NCI-H2227 treated with DMSO at 0.1 percent for 48 hours (cell line): ENCODE data around the gene VPS37C.
"Not testable (repeated sequence)": the region's sequence is repeated elsewhere in the genome, so short reads cannot be mapped to it uniquely, and the experiment has no call there.

Experiments
- DNase-seq: peaks from one replicate; lab custom pipeline; 2025; lab: John Stamatoyannopoulos, UW

Gene VPS37C

DNA sequence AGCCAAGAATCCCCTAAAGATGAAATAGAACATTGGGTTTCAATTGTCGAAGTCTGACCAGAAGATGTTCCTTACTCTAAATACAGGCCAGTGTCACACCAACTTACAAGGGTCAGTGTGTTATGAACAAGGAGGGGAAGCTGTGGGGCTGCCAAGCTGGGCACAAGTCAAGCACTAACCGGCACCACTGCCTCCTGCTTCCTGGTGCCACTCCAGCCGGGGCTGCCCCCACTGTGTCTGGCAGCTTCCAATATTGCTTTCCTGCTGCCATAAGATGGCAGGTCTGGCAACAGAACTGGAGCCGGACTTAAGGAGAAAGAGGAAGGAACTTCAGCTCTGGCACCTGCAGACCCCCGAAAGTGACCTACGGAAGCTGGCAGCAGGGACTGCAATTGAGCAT is 13.7 kb upstream of the VPS37C start:
- no peak for DNase-seq

- no peak for DNase-seq
These were observed 13.0 kb upstream of the VPS37C start for GRCh38 chr11:61174273-61174672.

DNA sequence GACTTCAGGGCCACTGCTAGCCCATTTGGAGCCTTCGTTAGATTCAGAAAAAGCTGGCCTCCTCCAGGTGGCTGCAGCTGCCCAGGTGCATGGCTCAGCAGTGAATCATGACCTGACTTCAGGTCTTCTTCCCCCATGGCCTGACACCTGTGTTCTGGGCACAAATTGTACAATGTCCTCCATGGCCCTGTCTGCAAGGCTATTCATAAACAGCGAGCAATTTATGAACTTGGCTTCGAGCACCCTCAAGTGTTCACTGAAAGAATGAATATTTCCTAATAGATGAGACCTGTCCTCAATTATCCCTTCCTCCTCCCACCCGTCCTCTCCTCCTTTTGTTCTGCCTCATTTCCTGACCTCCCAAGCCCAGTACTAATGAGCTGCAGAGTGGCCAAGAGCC is 12.2 kb upstream of the VPS37C start:
- DNase-seq, result no peak

- no peak for DNase-seq
These were observed 11.7 kb upstream of the VPS37C start for GRCh38 chr11:61172888-61173287.

- DNase-seq, result no peak
These were observed 11.1 kb upstream of the VPS37C start for GRCh38 chr11:61172356-61172755.

GRCh38 chr11:61171907-61172306 is 10.7 kb upstream of the VPS37C start:
- no peak for DNase-seq

- no peak for DNase-seq
These were observed 9.3 kb upstream of the VPS37C start for GRCh38 chr11:61170566-61170965.

- no peak for DNase-seq
These were observed 7.6 kb upstream of the VPS37C start for GRCh38 chr11:61168800-61169199.

- no peak for DNase-seq
These were observed 6.9 kb upstream of the VPS37C start for GRCh38 chr11:61168042-61168688.

DNA sequence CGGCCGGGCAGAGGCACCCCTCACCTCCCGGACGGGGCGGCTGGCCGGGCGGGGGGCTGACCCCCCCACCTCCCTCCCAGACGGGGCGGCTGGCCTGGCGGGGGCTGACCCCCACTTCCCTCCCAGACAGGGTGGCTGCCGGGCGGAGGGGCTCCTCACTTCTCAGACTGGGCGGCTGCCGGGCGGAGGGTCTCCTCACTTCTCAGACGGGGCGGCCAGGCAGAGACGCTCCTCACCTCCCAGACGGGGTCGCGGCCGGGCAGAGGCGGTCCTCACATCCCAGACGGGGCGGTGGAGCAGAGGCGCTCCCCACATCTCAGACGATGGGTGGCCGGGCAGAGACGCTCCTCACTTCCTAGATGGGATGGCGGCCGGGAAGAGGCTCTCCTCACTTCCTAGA is 5.1 kb upstream of the VPS37C start:
- DNase-seq, result not testable (repeated sequence)

DNA sequence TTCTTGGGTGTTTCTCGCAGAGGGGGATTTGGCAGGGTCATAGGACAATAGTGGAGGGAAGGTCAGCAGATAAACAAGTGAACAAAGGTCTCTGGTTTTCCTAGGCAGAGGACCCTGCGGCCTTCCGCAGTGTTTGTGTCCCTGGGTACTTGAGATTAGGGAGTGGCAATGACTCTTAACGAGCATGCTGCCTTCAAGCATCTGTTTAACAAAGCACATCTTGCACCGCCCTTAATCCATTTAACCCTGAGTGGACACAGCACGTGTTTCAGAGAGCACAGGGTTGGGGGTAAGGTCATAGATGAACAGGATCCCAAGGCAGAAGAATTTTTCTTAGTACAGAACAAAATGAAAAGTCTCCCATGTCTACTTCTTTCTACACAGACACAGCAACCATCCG is 4.6 kb upstream of the VPS37C start:
- not testable (repeated sequence) for DNase-seq

GRCh38 chr11:61164606-61165424 is 3.6 kb upstream of the VPS37C start:
- no peak for DNase-seq

GRCh38 chr11:61163714-61164605 is 2.7 kb upstream of the VPS37C start:
- no peak for DNase-seq

DNA sequence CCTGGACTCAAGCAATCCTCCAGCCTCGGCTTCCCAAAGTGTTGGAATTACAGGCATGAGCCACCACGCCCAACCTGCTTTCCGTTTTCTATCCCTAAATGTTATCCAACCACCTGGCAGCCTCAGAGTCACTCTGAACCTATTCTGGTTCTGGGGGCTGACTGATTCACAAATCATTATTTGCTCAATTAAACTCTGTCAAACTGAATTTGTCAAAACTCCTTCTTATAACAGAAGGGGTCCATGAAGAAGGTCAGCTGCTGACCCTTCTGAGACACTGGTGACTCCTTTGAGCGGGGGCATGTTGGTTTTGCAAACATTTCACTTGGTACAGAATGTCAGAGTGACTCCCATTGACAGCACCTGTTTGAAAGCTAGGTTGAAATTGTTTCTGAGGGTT is 1.8 kb upstream of the VPS37C start:
- no peak for DNase-seq

GRCh38 chr11:61162092-61162941 is 1.1 kb upstream of the VPS37C start:
- DNase-seq, result peak; percentile 40

DNA sequence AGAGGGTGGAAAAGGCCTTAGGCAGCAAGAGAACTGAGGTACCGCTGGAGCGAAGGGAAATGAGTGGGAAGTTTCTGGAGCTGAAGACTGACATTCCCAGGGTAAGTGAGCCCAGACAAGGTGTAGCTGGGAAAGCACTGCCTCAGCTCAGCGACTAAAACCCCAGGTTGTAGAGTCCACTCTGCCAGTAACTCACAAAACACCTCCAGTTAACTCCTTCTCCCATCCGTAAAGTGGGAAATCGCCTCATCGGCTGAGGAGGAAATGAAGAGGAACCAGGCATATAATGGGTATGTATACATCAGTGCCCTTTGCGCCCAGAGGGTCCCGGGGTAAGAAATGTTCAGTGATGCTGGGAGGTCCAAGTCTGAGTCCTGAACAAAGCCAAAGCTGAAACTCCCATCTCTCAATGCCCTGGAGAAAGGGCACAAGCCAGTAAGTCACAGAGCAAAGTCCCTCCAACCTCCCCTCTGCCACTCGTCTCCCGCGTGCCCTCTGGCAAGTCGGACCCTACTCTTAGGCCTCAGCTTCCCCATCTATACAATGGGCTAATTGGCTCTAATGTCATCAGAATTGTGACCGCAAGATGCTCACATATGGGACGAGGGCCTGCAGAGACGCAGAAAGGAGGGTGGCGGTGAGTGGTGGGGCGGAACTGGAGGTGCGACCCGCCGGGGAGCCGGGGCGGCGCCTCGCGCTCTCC is 588 bp downstream of the VPS37C start:
- peak; percentile 17 for DNase-seq

DNA sequence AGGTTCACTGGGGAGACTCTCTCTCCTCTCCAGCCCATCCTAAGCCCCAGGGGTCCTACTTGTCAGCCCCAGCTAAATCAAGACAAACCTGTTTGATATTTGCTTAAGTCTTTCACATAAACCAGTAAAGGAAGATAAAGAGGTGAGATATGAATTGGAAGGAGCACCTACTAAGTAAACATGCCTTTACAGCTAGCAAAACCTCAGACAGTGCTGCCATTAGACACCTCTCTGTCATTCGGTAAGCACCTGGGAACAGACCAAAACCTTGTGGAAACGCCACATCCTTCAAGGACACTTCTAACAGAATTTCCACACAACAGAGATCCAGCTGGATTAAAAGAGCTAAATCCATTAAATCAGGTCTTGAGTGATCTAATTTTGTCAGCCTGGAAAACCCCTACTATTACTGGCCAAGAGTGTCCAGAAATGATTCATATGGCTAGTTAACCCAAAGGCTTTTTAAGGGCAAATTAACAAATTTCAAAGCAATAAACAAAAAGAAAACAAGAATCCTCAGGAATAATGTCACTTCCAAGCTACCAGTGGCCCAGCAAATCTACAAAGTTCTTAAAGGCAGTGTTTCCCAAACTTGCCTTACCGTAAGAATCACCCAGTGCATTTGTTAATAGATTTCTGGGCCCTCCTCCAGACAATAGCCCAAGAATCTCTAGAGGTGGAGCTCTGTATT is 2.4 kb downstream of the VPS37C start:
- no peak for DNase-seq

DNA sequence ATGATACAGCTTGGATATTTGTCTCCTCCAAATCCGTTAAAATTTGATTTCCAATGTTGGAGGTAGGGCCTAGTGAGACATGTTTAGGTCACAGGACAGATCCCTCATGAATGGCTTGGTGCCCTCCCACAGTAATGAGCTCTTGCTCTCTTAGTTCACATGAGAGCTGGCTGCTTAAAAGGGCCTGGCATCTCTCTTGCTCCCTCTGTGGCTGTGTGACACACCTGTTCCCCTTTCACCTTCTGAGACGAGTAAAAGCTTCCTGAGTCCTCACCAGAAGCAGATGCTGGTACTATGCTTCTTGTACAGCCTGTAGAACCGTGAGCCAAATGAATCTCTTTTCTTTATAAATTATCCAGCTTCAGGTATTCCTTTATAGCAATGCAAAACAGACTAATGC is 3.5 kb downstream of the VPS37C start:
- no peak for DNase-seq

- DNase-seq, result no peak
These were observed 5.5 kb downstream of the VPS37C start for GRCh38 chr11:61155741-61156140.

DNA sequence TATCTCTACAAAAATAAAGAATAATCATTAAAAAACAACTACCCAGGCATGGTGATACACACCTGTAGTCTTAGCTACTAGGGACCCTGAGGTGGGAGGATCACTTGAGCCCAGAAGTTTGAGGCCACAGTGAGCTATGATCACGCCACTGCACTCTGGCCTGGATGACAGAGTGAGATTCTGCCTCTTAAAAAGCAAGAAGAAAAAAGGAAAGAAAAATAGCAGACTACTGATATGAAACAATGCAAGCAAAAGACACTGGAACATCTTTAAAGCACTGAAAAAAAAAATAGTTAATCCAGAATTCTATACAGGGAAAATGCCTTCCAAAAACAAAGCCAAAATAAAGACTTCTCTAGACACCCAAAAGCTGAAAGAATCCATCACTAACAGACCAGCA is 5.9 kb downstream of the VPS37C start:
- no peak for DNase-seq
